ENCODE data around the gene MYO1G. TPM values are rescaled to one million over a fixed set of nuclear protein-coding genes. Genes with fewer than 3 reads are reported as not detected.
A peak's percentile ranks its signal among the peaks of the same experiment; 100 is the strongest.

The MYO1G gene
- total and polyA plus RNA-seq, 2 experiments from 2014 or later = 0.21 to 0.78 TPM

- no peak for DNase-seq (ENCODE audit: low read depth in 1 of 2, low spot score in 1 of 2)
- no peak overlapping the region for H3K4me3 ChIP-seq
- no peak overlapping the region for H3K27ac ChIP-seq
- H3K9me3 ChIP-seq (ENCODE audit: low read depth) = no peaks in the 10 kb centered on the region
- no peak for TF ChIP-seq CTCF (IDR thresholded peaks at IDR 0.05; ENCODE audit: low read depth, low read length)
- no peaks in the 10 kb centered on the region for H3K4me1 ChIP-seq (ENCODE audit: low read depth)
- no peaks in the 10 kb centered on the region for H3K27me3 ChIP-seq
- H3K36me3 ChIP-seq = no peaks in the 10 kb centered on the region
Observed at GRCh38 chr7:44969049-44969700, 9.6 kb downstream of the MYO1G start.

- H3K36me3 ChIP-seq = no peaks in the 10 kb centered on the region
- peaks cover 11% of the 10 kb centered on the region for H3K27me3 ChIP-seq
- peak; percentile 42 to 77 for DNase-seq (ENCODE audit: low read depth in 1 of 2, low spot score in 1 of 2)
- H3K27ac ChIP-seq = no peak overlapping the region
- H3K4me3 ChIP-seq = no peak overlapping the region
- no peaks in the 10 kb centered on the region for H3K9me3 ChIP-seq (ENCODE audit: low read depth)
- H3K4me1 ChIP-seq (ENCODE audit: low read depth) = no peaks in the 10 kb centered on the region
- TF ChIP-seq CTCF (IDR thresholded peaks at IDR 0.05; ENCODE audit: low read depth, low read length) = peak; percentile 39
Observed at GRCh38 chr7:44967571-44968446, 11.0 kb downstream of the MYO1G start.

GRCh38 chr7:44966731-44967538, 11.9 kb downstream of the MYO1G start:
- no peak overlapping the region for H3K4me3 ChIP-seq
- no peak overlapping the region for H3K27ac ChIP-seq
- TF ChIP-seq CTCF (IDR thresholded peaks at IDR 0.05; ENCODE audit: low read depth, low read length) = no peak
- H3K4me1 ChIP-seq (ENCODE audit: low read depth) = no peaks in the 10 kb centered on the region
- no peaks in the 10 kb centered on the region for H3K9me3 ChIP-seq (ENCODE audit: low read depth)
- H3K36me3 ChIP-seq = no peaks in the 10 kb centered on the region
- no peak for DNase-seq (ENCODE audit: low read depth in 1 of 2, low spot score in 1 of 2)
- peaks cover 20% of the 10 kb centered on the region for H3K27me3 ChIP-seq

- no peaks in the 10 kb centered on the region for H3K4me1 ChIP-seq (ENCODE audit: low read depth)
- no peak for DNase-seq (ENCODE audit: low read depth in 1 of 2, low spot score in 1 of 2)
- TF ChIP-seq CTCF (IDR thresholded peaks at IDR 0.05; ENCODE audit: low read depth, low read length) = no peak
- no peaks in the 10 kb centered on the region for H3K36me3 ChIP-seq
- peaks cover 25% of the 10 kb centered on the region for H3K27me3 ChIP-seq
- H3K4me3 ChIP-seq = no peak overlapping the region
- no peak overlapping the region for H3K27ac ChIP-seq
- no peaks in the 10 kb centered on the region for H3K9me3 ChIP-seq (ENCODE audit: low read depth)
Observed at GRCh38 chr7:44965937-44966730, 12.7 kb downstream of the MYO1G start.

GRCh38 chr7:44965441-44965903, 13.3 kb downstream of the MYO1G start:
- Histone ChIP-seq H3K36me3 (no peaks in the 10 kb centered on the region), H3K27me3 (peaks cover 27% of the 10 kb centered on the region), H3K4me3 (no peak overlapping the region), H3K9me3 (ENCODE audit: low read depth) (no peaks in the 10 kb centered on the region), H3K4me1 (ENCODE audit: low read depth) (no peaks in the 10 kb centered on the region), H3K27ac (no peak overlapping the region)
- DNase-seq (ENCODE audit: low read depth in 1 of 2, low spot score in 1 of 2) = no peak
- TF ChIP-seq CTCF (IDR thresholded peaks at IDR 0.05; ENCODE audit: low read depth, low read length) = no peak
